HG03460 (cell line): ENCODE results near the gene STXBP6.
"Not testable (repeated sequence)": the region's sequence is repeated elsewhere in the genome, so short reads cannot be mapped to it uniquely, and the experiment has no call there.

ENCODE experiments used
- ATAC-seq: cut with Tn5 transposase; IDR thresholded peaks from one replicate; pipeline ENCODE4 v1.9.1; 2021; ENCODE audit not compliant: unreplicated experiment

STXBP6 gene

GRCh38 chr14:24838945-24839616 lies 210.9 kb downstream of the STXBP6 start:
- ATAC-seq, result no peak

- ATAC-seq, result no peak
These were observed 212.5 kb downstream of the STXBP6 start for GRCh38 chr14:24837280-24838046.

- ATAC-seq, result not testable (repeated sequence)
These were observed 213.6 kb downstream of the STXBP6 start for GRCh38 chr14:24836324-24836723.

DNA sequence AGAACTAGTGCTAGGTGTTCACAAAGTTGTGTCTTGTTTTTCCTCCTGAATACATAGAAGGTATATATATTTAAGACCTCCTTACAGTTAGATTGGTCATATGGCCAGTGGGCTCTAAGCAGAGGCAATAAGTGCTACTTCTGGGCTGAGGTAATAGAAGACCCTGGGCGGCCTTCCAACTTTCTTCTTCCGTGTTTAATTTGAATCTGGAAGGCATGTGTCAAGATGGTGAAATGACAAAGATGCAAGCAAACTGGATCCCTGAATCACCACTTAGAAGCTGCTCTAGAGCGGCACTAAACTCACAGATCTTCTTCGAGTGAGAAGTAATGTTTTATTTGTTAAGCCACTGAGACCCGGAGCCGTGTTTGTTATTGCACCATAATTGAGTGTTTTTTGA lies 215.0 kb downstream of the STXBP6 start:
- no peak for ATAC-seq

DNA sequence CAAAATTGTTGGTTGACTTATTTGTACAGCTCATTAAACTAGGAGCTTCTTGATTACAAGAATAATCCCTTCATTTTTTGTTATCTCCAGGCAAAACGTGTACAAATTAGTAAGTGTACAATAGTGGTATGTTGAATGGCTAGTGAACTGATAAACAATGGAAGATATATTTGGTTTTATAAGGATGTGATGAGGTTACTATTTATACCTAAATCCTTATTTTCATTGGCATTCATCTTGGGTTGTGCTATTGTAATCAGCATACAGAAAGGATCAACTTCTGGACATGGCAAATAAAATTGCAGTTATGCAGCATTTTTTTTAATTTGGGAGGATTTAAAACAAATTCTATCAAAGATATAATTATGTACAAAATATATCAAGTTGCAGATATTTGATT lies 216.6 kb downstream of the STXBP6 start:
- no peak for ATAC-seq

GRCh38 chr14:24831677-24832076 lies 218.3 kb downstream of the STXBP6 start:
- ATAC-seq, result no peak

GRCh38 chr14:24829862-24830261 lies 220.1 kb downstream of the STXBP6 start:
- ATAC-seq, result no peak

DNA sequence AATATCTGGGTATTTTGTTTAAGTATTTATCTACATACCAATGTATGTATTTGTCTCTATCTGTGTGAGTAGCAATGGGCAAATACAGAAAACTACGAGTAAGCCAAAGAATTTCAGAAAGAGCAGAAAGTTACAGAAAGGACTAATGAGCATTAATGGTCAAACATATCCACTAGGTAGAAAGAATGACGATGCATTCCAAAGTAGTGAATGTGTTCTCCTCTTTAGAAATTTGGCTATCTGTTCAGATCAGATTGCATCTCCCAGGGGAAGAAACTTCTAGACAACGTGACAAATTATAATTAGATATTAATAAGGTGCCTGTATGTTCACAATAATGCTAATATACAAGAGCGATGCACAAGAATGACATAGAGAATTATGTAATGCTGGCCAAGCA lies 221.5 kb downstream of the STXBP6 start:
- ATAC-seq, result no peak

- ATAC-seq, result no peak
These were observed 223.6 kb downstream of the STXBP6 start for GRCh38 chr14:24826390-24826789.

GRCh38 chr14:24820616-24821015 lies 229.3 kb downstream of the STXBP6 start:
- no peak for ATAC-seq

GRCh38 chr14:24818823-24819341 lies 231.1 kb downstream of the STXBP6 start:
- ATAC-seq, result no peak

DNA sequence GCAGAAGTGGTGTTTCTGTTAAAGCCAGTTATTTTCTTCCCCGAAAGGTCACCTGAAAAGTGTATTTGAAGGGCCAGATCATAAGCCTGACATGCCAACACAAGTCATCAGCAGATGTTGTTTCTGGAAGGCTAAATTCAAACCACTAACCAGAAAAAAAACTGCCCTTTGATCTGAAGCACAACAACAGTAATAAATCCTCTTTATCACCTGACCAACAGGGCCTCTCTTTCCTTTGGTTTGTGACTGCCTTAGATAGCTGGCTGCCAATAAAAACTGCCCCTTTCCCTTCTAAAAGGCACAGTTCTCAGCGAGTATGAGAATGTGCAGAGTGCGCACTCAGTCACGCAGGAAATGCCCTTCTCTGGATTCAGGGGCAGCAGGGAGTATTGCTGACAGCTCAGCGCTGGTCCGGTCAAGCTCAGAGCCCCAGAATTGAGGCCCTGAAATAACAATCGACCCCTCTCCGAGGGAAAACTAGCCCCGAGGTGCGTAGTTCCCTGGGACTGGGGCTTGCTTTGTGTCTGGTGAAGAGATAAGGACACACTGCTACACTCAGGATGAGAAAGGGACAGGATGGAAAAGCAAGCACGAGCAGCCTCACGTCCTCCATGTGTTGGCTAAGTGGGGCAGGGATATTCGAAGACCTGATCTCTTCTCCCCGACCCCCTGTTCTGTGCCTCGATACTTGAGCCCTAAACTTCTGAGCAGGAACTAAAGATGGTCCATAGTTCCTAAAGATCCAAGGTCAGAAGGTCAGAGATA lies 231.7 kb downstream of the STXBP6 start:
- ATAC-seq, result no peak

DNA sequence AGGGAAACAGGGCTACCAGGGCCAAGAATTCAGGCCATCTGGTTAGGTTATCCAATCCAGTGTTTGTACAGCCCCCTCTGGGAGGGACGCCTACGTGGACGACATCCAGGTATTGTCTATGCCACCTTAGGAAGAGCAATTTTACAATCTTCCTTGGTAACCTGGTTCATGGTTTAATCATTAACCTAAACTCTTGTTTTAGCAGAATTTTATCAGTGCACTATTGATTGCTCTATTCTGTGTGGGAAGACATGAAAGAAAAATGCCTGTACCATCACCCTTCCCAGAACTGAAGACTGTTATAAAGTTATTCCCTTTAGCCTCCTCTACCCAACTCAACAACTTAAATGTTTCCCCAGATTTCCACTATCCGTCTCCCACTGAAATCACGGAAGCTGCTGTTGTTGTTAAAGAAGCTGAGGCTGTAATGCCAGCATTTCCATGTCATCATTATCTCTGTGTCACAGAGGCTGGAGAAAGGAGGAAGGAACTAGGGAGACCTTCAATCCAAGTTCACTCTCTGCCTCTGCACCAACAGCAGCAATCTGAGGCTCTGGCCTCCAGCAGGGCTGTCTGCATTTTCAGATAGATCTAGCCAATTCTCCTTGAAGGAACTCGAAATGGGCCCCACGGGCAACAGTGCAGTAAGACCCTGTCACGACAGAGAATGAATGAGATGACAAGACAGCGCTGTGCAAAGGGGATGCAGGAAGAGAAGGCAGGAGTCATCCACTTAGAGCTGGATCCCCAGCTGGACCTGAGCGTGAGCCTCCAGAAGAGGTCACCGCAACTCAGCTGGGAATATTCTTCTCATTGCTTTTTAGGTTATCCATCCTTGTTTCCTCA lies 232.5 kb downstream of the STXBP6 start:
- ATAC-seq, result no peak

- ATAC-seq, result no peak
These were observed 233.1 kb downstream of the STXBP6 start for GRCh38 chr14:24816929-24817211.

DNA sequence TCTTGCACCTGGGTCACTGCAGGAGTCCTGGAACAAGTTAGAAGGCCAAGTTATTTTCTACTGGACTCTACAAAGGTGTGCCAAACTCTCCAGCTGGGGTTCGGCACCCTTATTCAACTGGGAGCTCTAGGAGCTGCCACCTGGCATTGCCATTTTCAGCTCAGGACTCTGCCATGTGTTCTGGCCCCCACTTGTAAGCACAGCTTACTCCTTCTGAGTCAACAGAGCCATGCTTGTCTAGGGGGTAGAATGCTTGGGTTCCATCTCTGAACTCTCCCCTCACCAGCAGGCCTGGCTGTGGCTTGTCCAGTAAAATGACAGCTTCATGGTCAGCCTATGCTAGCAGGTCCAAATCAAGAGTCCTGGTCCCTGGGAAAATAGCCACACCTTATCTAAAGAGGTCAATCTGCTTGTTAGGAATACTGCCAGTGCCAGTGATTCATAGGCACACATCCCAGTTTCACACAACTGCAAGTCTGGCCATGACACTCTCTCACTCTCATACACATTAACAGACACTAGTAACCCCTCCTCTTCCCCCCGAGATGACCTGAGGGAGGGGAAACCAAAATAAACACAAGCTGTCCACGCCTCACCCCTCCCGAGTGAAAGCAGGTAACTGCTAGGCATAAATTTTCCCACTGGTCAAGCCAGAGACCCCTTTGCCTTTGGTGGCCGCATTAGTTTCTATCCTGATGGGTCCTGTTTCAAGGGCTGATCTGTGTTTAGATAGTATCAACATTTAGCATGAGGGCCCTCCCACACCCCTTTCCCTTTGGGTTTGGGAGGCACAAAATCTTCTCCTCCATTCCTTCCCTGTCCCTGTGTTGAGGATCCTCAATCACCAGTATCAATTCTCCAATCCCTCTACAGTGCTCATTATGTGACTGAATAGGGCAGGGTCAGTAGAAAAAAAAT lies 233.7 kb downstream of the STXBP6 start:
- ATAC-seq, result no peak

- ATAC-seq, result no peak
These were observed 234.4 kb downstream of the STXBP6 start for GRCh38 chr14:24815543-24815942.

DNA sequence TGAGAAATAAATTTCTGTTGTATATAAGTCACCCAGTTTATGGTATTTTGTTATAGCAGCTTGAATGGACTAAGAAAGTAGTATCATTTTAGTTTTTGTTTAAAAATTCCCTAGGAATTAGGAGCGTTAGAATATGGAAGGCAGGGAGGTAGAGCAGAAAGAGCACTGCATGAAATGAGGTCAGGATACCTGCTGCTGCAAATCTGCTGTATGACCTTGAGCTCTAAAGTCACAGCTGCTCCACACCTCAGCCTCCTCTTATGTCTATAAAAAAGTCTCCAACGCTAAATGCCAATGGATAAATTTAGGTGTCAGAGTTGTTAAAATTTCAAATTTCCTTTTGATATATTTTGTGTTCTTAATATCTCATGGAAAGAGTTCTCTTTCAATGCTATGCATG lies 235.0 kb downstream of the STXBP6 start:
- ATAC-seq, result no peak

GRCh38 chr14:24814346-24814745 lies 235.6 kb downstream of the STXBP6 start:
- no peak for ATAC-seq

DNA sequence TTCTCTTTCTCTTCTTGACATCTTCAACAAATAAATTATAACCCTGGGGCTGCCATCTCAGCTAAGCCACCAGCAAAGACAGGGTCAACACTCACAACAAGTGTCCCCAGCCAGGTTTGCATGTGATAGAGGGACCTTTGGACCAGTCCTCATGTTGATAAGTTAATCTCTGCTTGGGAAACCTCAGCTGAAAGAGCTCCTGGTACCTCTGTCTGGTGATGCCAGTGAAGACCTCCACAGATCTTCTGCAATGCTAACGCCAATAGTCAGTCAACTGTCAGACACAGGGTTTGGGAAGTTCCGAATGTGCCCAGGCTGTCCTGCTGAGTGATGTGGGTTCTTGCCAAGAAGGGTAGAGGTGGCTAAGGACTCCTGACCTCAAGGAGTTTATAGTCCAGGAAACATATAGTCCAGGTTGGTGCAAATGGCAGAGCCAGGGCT lies 236.1 kb downstream of the STXBP6 start:
- ATAC-seq, result no peak
